Prostate gland (tissue), 2 donors: Measurements from ENCODE around the gene GPR107.

Source experiments
- POLR2A ChIP-seq: fragments of 450-650 bp; IDR thresholded peaks from one replicate; pipeline ENCODE4 v1.6.1; 2016; ENCODE audit warnings: antibody characterized with exemption, mild to moderate bottlenecking
- TF ChIP-seq, protein P1 (sequence below), 4 experiments: fragments of 200-600 bp in 2 of 4; fragments of 450-650 bp in 2 of 4; sonication (generic) in 2 of 4; IDR thresholded peaks; 1 replicate in 3 of 4; 2 replicates in 1 of 4; pipeline ENCODE4 v1.5.1; 2016 to 2019; ENCODE audit warnings: antibody characterized with exemption in 4 of 4, mild to moderate bottlenecking in 2 of 4, moderate library complexity in 2 of 4

DNA sequence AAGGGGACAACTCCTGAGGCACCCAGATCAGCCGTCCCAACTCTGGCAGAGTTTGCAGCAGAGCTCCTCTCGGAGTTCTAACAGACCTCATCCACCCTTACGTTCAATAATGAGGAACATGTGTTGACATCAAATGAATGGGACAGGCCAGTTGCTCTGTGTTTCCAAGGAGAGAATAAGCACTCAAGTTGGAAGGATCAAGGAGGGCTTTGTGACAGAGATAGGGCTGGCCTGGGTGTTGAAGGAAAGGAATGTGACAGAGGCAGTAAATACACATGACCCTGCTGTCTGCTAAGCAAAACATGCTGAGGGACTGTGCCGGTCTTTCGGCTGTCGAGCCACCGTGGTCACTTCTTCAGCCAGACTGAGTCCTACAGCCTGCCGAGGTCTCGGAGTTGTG is 48.2 kb downstream of the GPR107 start:
- no peak for TF ChIP-seq POLR2A
- TF ChIP-seq, protein P1, sequence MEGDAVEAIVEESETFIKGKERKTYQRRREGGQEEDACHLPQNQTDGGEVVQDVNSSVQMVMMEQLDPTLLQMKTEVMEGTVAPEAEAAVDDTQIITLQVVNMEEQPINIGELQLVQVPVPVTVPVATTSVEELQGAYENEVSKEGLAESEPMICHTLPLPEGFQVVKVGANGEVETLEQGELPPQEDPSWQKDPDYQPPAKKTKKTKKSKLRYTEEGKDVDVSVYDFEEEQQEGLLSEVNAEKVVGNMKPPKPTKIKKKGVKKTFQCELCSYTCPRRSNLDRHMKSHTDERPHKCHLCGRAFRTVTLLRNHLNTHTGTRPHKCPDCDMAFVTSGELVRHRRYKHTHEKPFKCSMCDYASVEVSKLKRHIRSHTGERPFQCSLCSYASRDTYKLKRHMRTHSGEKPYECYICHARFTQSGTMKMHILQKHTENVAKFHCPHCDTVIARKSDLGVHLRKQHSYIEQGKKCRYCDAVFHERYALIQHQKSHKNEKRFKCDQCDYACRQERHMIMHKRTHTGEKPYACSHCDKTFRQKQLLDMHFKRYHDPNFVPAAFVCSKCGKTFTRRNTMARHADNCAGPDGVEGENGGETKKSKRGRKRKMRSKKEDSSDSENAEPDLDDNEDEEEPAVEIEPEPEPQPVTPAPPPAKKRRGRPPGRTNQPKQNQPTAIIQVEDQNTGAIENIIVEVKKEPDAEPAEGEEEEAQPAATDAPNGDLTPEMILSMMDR (IDR thresholded peaks at IDR 0.05), result no peak
